HEK293 (cell line): ENCODE results near the gene NADK.
"Not testable (repeated sequence)": the region's sequence is repeated elsewhere in the genome, so short reads cannot be mapped to it uniquely, and the experiment has no call there.

Source experiments
- CTCF ChIA-PET: fragments of 350-600 bp; formaldehyde crosslinking; extraction: SDS; loops from one replicate; lab custom pipeline; 2021; ENCODE audit warnings: antibody characterized with exemption; lab: Yijun Ruan, JAX
- POLR2A ChIA-PET: fragments of 300-600 bp; formaldehyde crosslinking; extraction: SDS; loops from one replicate; lab custom pipeline; 2020; ENCODE audit warnings: antibody characterized with exemption, inconsistent platforms; lab: Yijun Ruan, JAX
- H3K27ac ChIP-seq: fragments of 200-500 bp; sonication (Bioruptor generic); 2 replicates; pipeline ENCODE4 v1.5.1; 2014; ENCODE audit warnings: low read depth, low read length, control low read depth, inconsistent platforms; ENCODE audit errors: extremely low read depth
- H3K36me3 ChIP-seq, 2 experiments: fragments of 200-500 bp in 1 of 2; sonication (Bioruptor generic) in 1 of 2; 1 replicate in 1 of 2; 2 replicates in 1 of 2; pipeline ENCODE4 v1.5.1; 2014 to 2017; ENCODE audit warnings: inconsistent platforms in 2 of 2, low read length in 2 of 2; ENCODE audit not compliant: control insufficient read depth in 2 of 2, insufficient read depth in 1 of 2
- H3K4me1 ChIP-seq: fragments of 200-500 bp; sonication (Bioruptor generic); 2 replicates; pipeline ENCODE4 v1.5.1; 2014; ENCODE audit warnings: mild to moderate bottlenecking, low read length, inconsistent platforms; ENCODE audit not compliant: control insufficient read depth, insufficient read depth
- H3K4me3 ChIP-seq: 2 replicates; pipeline ENCODE4 v1.5.1; 2011; ENCODE audit warnings: low read depth, mild to moderate bottlenecking, control low read depth, low read length, moderate library complexity
- H3K9me3 ChIP-seq: fragments of 200-500 bp; sonication (Bioruptor generic); 2 replicates; pipeline ENCODE4 v1.5.1; 2014; ENCODE audit warnings: low read depth, low read length, inconsistent platforms; ENCODE audit not compliant: control insufficient read depth, insufficient read depth
- CTCF ChIP-seq: fragments of 450-650 bp; formaldehyde crosslinking; IDR thresholded peaks from 2 replicates; pipeline ENCODE4 v1.5.1; 2016; ENCODE audit warnings: missing biosample characterization, missing genetic modification characterization
- GLIS2 ChIP-seq: fragments of 450-650 bp; formaldehyde crosslinking; IDR thresholded peaks from 2 replicates; pipeline ENCODE4 v1.5.1; 2016; ENCODE audit warnings: missing biosample characterization, missing genetic modification characterization
- INSM2 ChIP-seq: fragments of 450-650 bp; formaldehyde crosslinking; IDR thresholded peaks from 2 replicates; pipeline ENCODE4 v1.5.1; 2016; ENCODE audit warnings: missing biosample characterization, missing genetic modification characterization
- MEIS1 ChIP-seq: sonication (generic); formaldehyde crosslinking; IDR thresholded peaks from 2 replicates; pipeline ENCODE4 v1.8.1; 2022; ENCODE audit warnings: missing genetic modification reagents, mild to moderate bottlenecking, borderline replicate concordance
- PRDM10 ChIP-seq: fragments of 450-650 bp; formaldehyde crosslinking; IDR thresholded peaks from 2 replicates; pipeline ENCODE4 v1.5.1; 2016; ENCODE audit warnings: missing biosample characterization, missing genetic modification characterization
- SCRT2 ChIP-seq: fragments of 450-650 bp; formaldehyde crosslinking; IDR thresholded peaks from 2 replicates; pipeline ENCODE4 v1.5.1; 2016; ENCODE audit warnings: missing biosample characterization, missing genetic modification characterization
- SP2 ChIP-seq: fragments of 450-650 bp; formaldehyde crosslinking; IDR thresholded peaks from 2 replicates; pipeline ENCODE4 v1.5.1; 2016; ENCODE audit warnings: missing biosample characterization, missing genetic modification characterization
- ZBTB26 ChIP-seq: fragments of 450-650 bp; formaldehyde crosslinking; optimal IDR thresholded peaks from 2 replicates; pipeline ENCODE3; 2016; ENCODE audit warnings: missing biosample characterization, mild to moderate bottlenecking, missing genetic modification characterization
- ZBTB8A ChIP-seq: fragments of 450-650 bp; formaldehyde crosslinking; IDR thresholded peaks from 2 replicates; pipeline ENCODE4 v1.5.1; 2016; ENCODE audit warnings: missing biosample characterization, missing genetic modification characterization
- ZNF341 ChIP-seq: fragments of 450-650 bp; formaldehyde crosslinking; IDR thresholded peaks from 2 replicates; pipeline ENCODE4; 2016; ENCODE audit warnings: low read depth, missing biosample characterization, missing genetic modification characterization
- ZNF366 ChIP-seq: fragments of 450-650 bp; formaldehyde crosslinking; conservative IDR thresholded peaks from 2 replicates; pipeline ENCODE4 v1.5.1; 2016; ENCODE audit warnings: missing biosample characterization, missing genetic modification characterization
- ZNF561 ChIP-seq: fragments of 450-650 bp; IDR thresholded peaks from 2 replicates; pipeline ENCODE4 v1.5.1; 2018; ENCODE audit warnings: missing biosample characterization, missing genetic modification characterization, borderline replicate concordance

Gene NADK

GRCh38 chr1:1749941-1750340 lies 28.3 kb downstream of the NADK start:
- CTCF ChIA-PET: interaction anchor here (0.6 kb wide), 1 partner anchor 294 kb away, joined by 3 read pairs; no protein-coding TSS in a partner anchor
- peaks cover 0 to 29% of the 10 kb centered on the region in 2 experiments; a peak in 2 of 3 replicates for H3K36me3 ChIP-seq
- H3K4me3 ChIP-seq, H3K9me3 ChIP-seq, H3K27ac ChIP-seq, H3K4me1 ChIP-seq, POLR2A ChIA-PET: not testable (repeated sequence)

- ChIA-PET CTCF (no interaction called here), POLR2A (no interaction called here)
- Histone ChIP-seq H3K4me1 (no peaks in the 10 kb centered on the region), H3K27ac (no peak overlapping the region), H3K36me3 (peaks cover 0 to 18% of the 10 kb centered on the region in 2 experiments; a peak in 1 of 3 replicates), H3K4me3 (no peak overlapping the region), H3K9me3 (no peaks in the 10 kb centered on the region)
- TF ChIP-seq CTCF (tag by site-specific recombination): no peak
- TF ChIP-seq SCRT2 (tag by site-specific recombination): no peak
- no peak for TF ChIP-seq ZNF341 (tag by site-specific recombination)
- no peak for TF ChIP-seq MEIS1 (CRISPR knock-in tag)
- no peak for TF ChIP-seq ZNF561 (tag by site-specific recombination)
- no peak for TF ChIP-seq ZNF366 (tag by site-specific recombination)
- TF ChIP-seq GLIS2 (tag by site-specific recombination): peak; percentile 31; the same call in 1 of the 2 replicates
- TF ChIP-seq INSM2 (tag by site-specific recombination): no peak
Measured at GRCh38 chr1:1748686-1749321, 29.5 kb downstream of the NADK start.

GRCh38 chr1:1746566-1746909 lies 31.7 kb downstream of the NADK start:
- peak; percentile 5 for TF ChIP-seq SP2 (tag by site-specific recombination)
- H3K4me3 ChIP-seq, POLR2A ChIA-PET, H3K4me1 ChIP-seq, H3K9me3 ChIP-seq, H3K36me3 ChIP-seq, CTCF ChIA-PET, H3K27ac ChIP-seq: not testable (repeated sequence)

GRCh38 chr1:1745651-1746565 lies 32.4 kb downstream of the NADK start:
- H3K9me3 ChIP-seq, POLR2A ChIA-PET: not testable (repeated sequence)
- peak overlapping the region; percentile 44 for H3K4me3 ChIP-seq
- TF ChIP-seq ZBTB26 (tag by site-specific recombination) (peak; percentile 42), SP2 (tag by site-specific recombination) (peak; percentile 33; the same call in 1 of the 2 replicates), PRDM10 (tag by site-specific recombination) (peak; percentile 70), ZNF341 (tag by site-specific recombination) (peak; percentile 87), ZBTB8A (tag by site-specific recombination) (peak; percentile 57)
- TF ChIP-seq, all 188 proteins: peak for 5; not testable (repeated sequence) for 183
- H3K36me3 ChIP-seq, CTCF ChIA-PET, H3K4me1 ChIP-seq: not testable (repeated sequence)
- peak overlapping the region; percentile 83 for H3K27ac ChIP-seq

- POLR2A ChIA-PET, H3K4me3 ChIP-seq, H3K27ac ChIP-seq, H3K36me3 ChIP-seq, H3K4me1 ChIP-seq, H3K9me3 ChIP-seq: not testable (repeated sequence)
- CTCF ChIA-PET: interaction anchor here (0.5 kb wide), 1 partner anchor 250 kb away, joined by 3 read pairs; no protein-coding TSS in a partner anchor
Measured at GRCh38 chr1:1742529-1742928, 35.7 kb downstream of the NADK start.
